Dermis blood vessel endothelial cell (primary cell): ENCODE measurements around the gene STON2. TPM values are rescaled to one million over a fixed set of nuclear protein-coding genes. Genes with fewer than 3 reads are reported as not detected.
"Not testable (repeated sequence)": the region's sequence is repeated elsewhere in the genome, so short reads cannot be mapped to it uniquely, and the experiment has no call there.

Source experiments
- DNase-seq: peaks from one replicate; pipeline ENCODE4 v3.0.0; 2010
- total RNA-seq: library from RNA; depleted of rRNA; stranded (reverse); fragments of >200 nt; gene quantifications from 2 replicates; pipeline ENCODE4 v1.2.3, GENCODE V29; 2014

The STON2 gene
- total RNA-seq, 1 donor from 2014 or later: 100 TPM

GRCh38 chr14:81260732-81261131 is 139.4 kb downstream of the STON2 start:
- no peak for DNase-seq

GRCh38 chr14:81256289-81256960 is 143.7 kb downstream of the STON2 start:
- no peak for DNase-seq

DNA sequence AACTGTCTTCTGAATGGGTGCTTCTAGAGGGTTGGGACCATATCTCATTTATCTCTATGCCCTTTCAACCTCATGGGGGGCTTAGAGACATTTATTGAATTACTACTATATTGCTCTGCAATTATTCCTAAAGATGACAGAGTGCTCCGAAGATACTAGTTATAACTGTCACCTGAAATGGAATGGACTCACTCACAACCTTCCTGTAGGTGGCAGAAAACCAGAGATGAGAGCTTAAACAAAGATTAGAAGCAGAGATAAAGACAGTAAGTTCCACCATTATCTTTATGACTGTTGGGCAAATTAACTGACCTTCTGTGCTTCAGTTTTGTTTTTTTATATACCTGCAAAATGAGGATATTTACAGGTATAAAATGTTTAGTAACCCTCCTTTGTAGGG is 147.8 kb downstream of the STON2 start:
- DNase-seq: no peak

DNA sequence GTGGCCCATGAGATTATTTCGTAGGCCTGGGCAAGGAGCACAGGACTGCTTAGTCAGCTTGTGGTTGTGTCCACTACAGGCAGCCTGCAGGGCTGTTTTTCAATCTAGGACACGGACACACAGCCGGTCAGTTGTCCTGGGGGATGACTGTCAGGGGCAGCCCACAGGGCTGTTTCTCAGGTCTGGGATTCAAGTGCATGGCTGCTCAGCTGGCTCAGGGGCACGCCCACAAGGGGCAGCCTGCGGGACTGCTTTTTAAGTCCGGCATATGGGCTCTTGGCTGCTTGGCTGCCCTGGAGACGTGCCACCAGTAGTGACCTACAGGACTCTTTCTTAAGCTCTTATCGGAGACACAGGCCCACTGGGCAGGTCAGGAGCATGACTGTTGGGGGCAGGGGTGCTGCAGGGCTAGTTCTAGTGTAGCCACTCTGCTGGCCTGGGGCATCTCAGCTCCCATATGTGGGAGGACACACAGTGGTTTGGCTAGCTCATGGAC is 152.8 kb downstream of the STON2 start:
- no peak for DNase-seq

DNA sequence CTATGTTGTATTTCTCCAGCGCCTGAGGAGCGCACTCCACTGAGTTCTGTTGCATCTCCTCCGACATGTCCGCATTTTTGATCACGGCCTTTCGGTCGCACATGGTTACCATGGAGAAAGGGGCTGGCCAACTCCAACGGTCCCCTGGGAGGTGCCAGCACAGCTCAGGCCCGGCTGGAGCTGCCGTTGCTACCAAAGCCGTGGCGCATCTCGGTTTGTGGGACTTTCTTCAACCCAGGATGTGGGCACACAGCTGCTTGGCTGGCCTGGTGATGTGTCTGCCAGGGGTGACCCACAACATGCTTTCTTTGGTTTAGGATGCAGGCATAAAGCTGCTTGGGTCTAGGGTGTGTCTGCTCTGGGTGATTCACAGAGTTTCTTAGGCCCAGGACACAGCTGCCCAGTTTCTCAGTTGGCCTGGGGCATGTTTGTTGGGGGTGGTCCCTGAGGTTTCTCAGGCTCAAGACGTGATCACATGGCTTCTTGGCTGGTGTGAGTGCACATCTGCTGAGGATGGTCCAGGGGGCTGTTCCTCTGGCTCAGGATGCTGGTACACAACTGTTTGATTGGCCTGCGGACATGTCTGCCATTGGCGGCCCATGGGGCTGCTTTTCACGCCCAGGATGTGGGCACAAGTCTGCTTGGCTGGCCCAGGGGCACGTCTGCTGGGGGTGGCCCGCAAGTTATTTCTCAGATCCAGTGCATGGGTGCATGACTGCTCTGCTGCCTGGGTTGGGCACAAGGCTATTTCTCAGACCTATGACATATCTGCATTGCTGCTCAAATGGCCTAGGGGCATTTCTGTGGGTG is 153.5 kb downstream of the STON2 start:
- DNase-seq: no peak

DNA sequence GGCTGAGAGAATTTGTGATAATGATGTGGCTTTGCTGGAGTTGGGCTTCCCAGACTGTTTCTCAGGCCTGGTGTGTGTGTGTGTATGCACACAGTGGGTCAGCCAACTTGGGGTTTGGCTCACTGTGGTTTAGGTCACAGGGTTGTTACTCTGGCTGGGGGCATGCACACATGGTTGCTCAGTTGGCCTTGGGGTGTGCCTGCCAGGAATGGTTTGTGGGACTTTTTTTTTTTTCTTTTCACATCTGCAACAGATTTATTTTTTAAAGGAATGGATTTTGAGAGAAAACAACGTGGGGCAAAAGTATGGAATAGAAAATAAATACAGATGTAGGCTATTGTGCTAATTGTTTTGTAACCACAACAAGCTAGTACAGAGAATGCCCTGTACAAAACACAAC is 154.4 kb downstream of the STON2 start:
- no peak for DNase-seq

- not testable (repeated sequence) for DNase-seq
Observed at GRCh38 chr14:81244431-81244830, 155.7 kb downstream of the STON2 start.

- no peak for DNase-seq
Observed at GRCh38 chr14:81243499-81243898, 156.6 kb downstream of the STON2 start.

- not testable (repeated sequence) for DNase-seq
Observed at GRCh38 chr14:81236849-81237248, 163.3 kb downstream of the STON2 start.

- no peak for DNase-seq
Observed at GRCh38 chr14:81236138-81236537, 164.0 kb downstream of the STON2 start.

DNA sequence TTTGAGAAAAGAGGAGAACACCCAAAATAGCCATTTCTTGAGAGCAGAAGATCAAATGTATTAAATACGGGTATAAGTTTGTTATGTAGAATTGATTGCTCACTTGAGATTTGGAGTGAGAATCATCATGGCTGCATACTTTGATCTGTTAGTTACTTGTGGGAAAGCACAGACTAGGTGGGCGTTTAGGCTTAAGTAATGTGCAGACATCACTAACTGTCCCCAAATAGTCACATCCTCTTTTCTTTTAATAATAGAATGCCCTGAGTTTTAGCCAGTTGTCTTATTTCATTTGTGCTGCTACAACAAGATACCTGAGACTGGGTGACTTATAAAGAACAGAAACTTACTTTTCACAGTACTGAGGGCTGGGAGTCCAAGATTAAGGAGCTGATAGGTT is 165.0 kb downstream of the STON2 start:
- DNase-seq: no peak

DNA sequence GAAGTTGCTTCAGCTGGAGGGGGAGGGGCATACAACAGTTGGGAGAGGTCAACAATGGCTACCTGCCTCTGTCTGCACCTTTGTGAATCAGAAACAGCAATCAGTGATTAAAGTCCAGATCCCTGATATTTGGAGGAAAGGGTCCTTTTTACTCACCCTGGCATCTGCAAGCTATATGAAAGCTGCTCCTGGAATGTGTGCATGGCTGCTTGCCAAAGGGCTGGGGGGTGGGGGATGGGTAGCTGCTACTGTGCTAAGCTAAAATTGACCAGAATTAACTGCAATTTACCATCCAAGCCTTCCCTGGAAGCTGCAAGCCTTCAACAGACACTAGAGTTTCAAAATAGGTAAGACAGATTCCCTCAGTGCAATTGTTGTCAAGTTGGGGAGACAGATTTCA is 165.8 kb downstream of the STON2 start:
- DNase-seq: peak; percentile 12

DNA sequence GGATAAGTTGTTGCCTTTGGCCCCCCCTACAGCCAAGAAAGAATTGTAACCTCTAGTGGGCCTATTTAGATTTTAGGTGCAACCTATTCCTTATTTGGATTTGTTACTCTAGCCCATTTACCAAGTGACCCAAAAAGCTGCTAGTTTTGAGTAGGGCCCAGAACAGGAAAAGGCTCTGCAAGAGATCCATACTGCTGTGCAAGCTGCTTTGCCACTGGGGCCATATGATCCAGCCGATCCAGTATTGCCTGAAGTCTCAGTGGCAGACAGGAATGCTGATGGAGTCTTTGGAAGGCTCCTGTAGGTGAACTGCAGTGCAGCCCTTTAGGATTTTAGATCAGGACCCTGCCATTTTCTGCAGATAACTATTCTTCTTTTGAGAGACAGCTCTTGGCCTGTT is 166.5 kb downstream of the STON2 start:
- no peak for DNase-seq

DNA sequence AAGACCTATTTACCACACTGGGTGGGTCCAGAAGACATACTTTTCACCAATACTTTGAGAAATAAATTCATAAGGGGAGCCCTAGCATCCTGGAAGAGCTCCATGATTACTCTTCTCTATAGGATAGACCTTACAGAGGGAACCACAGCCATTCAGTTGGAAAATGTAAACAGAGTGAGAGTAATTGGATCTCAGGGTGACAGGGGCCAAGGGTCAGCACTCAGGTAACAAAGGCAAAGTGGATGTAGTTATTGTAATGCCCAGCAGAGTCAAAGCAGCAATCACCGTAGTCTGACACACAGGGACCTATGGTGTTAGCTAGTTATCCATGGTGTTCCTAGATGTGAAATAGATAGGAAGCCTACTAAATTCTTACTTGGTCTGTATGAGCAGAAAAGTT is 168.6 kb downstream of the STON2 start:
- DNase-seq: no peak

DNA sequence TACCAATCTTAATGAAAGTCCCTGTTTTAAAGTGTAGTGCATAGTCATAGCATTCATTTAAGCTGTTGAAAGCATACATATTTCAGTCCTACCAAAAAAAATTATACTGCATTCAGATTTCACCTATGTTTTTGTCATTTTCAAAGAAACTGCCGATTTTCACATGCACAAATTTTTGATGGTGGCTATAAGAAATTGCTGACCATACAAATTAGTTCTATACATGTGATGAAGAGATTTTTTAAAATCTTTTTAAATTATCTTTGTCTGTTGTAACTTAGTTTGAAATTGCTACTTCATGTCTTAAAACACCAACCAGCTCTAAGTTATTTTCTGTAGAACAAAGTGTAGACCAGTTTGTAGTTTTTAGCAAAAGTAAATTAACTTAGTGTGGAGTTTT is 175.9 kb downstream of the STON2 start:
- no peak for DNase-seq

GRCh38 chr14:81223788-81224187 is 176.3 kb downstream of the STON2 start:
- not testable (repeated sequence) for DNase-seq

GRCh38 chr14:81222691-81223090 is 177.4 kb downstream of the STON2 start:
- no peak for DNase-seq

GRCh38 chr14:81222126-81222525 is 178.0 kb downstream of the STON2 start:
- DNase-seq: peak; percentile 2

DNA sequence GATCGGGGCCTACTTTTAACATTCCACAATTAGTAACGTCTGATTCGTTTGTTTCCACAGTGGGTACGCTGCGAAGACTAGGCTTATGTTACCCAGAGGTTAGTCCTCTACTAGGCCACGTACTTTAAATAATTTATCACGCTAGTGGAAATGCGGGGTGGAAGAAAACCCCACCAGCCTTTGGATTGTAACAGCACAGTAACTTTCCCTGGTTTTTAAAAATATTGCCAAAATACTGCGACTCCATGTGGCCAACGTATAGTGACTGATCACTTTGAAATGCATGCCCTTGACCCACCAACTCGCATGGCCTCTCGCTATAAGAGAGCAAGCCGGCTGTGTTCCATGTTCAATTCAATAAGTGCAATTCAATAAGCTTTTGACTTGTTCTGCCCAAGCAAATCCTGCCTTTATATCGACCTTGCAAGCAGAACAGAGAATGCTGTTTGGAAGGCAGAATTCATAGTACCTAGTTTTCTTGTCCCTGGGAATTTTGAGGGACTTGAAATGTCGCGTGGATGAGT is 178.5 kb downstream of the STON2 start:
- no peak for DNase-seq

- peak; percentile 96 for DNase-seq
Observed at GRCh38 chr14:81220830-81221578, 179.1 kb downstream of the STON2 start, which contains the start of gene GTF2A1. TSS of gene GTF2A1 (minus strand) at chr14:81220959. CDS start at chr14:81220518, 441 bp downstream.

DNA sequence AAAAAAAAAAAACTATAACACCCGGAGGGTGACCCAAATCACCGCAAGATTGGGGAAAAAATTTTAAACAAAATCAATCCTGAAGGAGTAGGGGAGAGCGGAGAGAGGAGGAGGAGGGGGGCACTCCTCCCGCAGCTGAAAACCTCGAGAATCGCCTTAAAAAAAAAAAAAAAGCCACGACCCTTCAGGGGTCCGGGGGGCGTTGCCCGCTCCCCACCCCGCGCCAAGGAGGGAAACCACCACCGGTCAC is 179.6 kb downstream of the STON2 start:
- DNase-seq: no peak

- DNase-seq: peak; percentile 45
Observed at GRCh38 chr14:81219759-81220579, 180.2 kb downstream of the STON2 start.
